Measurements from ENCODE around the gene ASL.

- TF ChIP-seq EZH2 (optimal IDR thresholded peaks at IDR 0.05; ENCODE audit: low read depth, low read length): no peak
- TF ChIP-seq CTCF (IDR thresholded peaks at IDR 0.05; ENCODE audit: low read length): no peak
- TF ChIP-seq EZH2phosphoT487 (IDR thresholded peaks at IDR 0.05; ENCODE audit: low read length): no peak
These were observed 23.6 kb downstream of the ASL start for GRCh38 chr7:66099232-66099550.
